Progenitor cell of endocrine pancreas (in vitro differentiated cells): ENCODE data around the gene IL18RAP. TPM values are rescaled to one million over a fixed set of nuclear protein-coding genes. Genes with fewer than 3 reads are reported as not detected.

Experiments used
- DNase-seq: peaks from one replicate; pipeline ENCODE4 v3.0.0; 2021; ENCODE audit warnings: low spot score; ENCODE audit not compliant: unreplicated experiment
- H3K27ac Mint-ChIP-seq: 2 replicates; pipeline ENCODE4 v1.8.0; 2021; ENCODE audit warnings: mild to moderate bottlenecking, moderate library complexity, mixed read lengths
- H3K27me3 Mint-ChIP-seq: 2 replicates; pipeline ENCODE4 v1.8.0; 2021; ENCODE audit warnings: mixed read lengths
- H3K36me3 Mint-ChIP-seq: 2 replicates; pipeline ENCODE4 v1.8.0; 2022; ENCODE audit warnings: mixed read lengths; ENCODE audit not compliant: insufficient read depth
- H3K4me1 Mint-ChIP-seq: 2 replicates; pipeline ENCODE4 v1.8.0; 2021; ENCODE audit warnings: low read depth, mixed read lengths
- H3K4me3 Mint-ChIP-seq: 2 replicates; pipeline ENCODE4 v1.8.0; 2021; ENCODE audit warnings: low read depth, mild to moderate bottlenecking, moderate library complexity, mixed read lengths
- H3K9me3 Mint-ChIP-seq: 2 replicates; pipeline ENCODE4 v1.8.0; 2021; ENCODE audit warnings: low read depth, mixed read lengths
- CTCF ChIP-seq: fragments of 200-600 bp; sonication (generic); IDR thresholded peaks from one replicate; pipeline ENCODE4 v1.5.0; 2021; ENCODE audit warnings: antibody characterized with exemption, mild to moderate bottlenecking; ENCODE audit not compliant: unreplicated experiment
- total RNA-seq: library from RNA; stranded (reverse); gene quantifications from 2 replicates; pipeline ENCODE4 v1.2.1, GENCODE V29; 2021

Gene IL18RAP
- total RNA-seq, 1 donor from 2014 or later = not detected

- peaks cover 3% of the 10 kb centered on the region for H3K9me3 Mint-ChIP-seq
- H3K27me3 Mint-ChIP-seq = peaks cover 3% of the 10 kb centered on the region
- no peak overlapping the region for H3K27ac Mint-ChIP-seq
- no peaks in the 10 kb centered on the region for H3K36me3 Mint-ChIP-seq
- no peak for DNase-seq
- no peak for TF ChIP-seq CTCF
- H3K4me1 Mint-ChIP-seq = no peaks in the 10 kb centered on the region
- H3K4me3 Mint-ChIP-seq = no peak overlapping the region
Measured at GRCh38 chr2:102486941-102487702, 64.2 kb downstream of the IL18RAP start.

GRCh38 chr2:102487761-102488462, 65.0 kb downstream of the IL18RAP start:
- peaks cover 3% of the 10 kb centered on the region for H3K27me3 Mint-ChIP-seq
- H3K36me3 Mint-ChIP-seq = no peaks in the 10 kb centered on the region
- no peak for TF ChIP-seq CTCF
- no peak overlapping the region for H3K4me3 Mint-ChIP-seq
- H3K27ac Mint-ChIP-seq = no peak overlapping the region
- no peak for DNase-seq
- H3K4me1 Mint-ChIP-seq = no peaks in the 10 kb centered on the region
- H3K9me3 Mint-ChIP-seq = peaks cover 3% of the 10 kb centered on the region

GRCh38 chr2:102489646-102490045, 66.7 kb downstream of the IL18RAP start:
- no peak for DNase-seq
- Mint-ChIP-seq H3K27ac (no peak overlapping the region), H3K4me1 (no peaks in the 10 kb centered on the region), H3K9me3 (peaks cover 6% of the 10 kb centered on the region), H3K27me3 (peaks cover 3% of the 10 kb centered on the region), H3K36me3 (no peaks in the 10 kb centered on the region), H3K4me3 (no peak overlapping the region)
- TF ChIP-seq CTCF = no peak

GRCh38 chr2:102492006-102492405, 69.0 kb downstream of the IL18RAP start:
- Mint-ChIP-seq H3K27me3 (no peaks in the 10 kb centered on the region), H3K4me1 (no peaks in the 10 kb centered on the region), H3K27ac (no peak overlapping the region), H3K36me3 (no peaks in the 10 kb centered on the region), H3K9me3 (peaks cover 11% of the 10 kb centered on the region), H3K4me3 (no peak overlapping the region)
- DNase-seq = no peak
- TF ChIP-seq CTCF = no peak

DNA sequence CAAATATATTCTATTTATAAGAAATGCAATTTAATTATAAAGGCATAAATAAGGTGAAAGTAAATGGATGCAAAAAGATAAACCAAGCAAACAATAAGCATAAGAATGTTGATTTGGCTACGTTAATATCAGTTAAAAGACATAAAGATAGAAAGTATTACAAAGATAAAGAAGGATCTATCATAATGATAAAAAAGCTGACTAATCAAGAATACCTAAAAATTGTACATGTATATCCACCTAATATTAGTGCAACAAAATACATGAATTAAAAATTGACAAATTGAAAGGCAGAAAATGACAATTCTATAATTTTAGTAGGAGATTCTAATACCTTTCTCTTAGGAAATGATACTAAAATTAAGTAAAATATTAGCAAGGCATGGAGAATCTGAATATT, 71.6 kb downstream of the IL18RAP start:
- no peak for TF ChIP-seq CTCF
- Mint-ChIP-seq H3K9me3 (peaks cover 11% of the 10 kb centered on the region), H3K36me3 (no peaks in the 10 kb centered on the region), H3K4me1 (peaks cover 11% of the 10 kb centered on the region), H3K27ac (no peak overlapping the region), H3K4me3 (no peak overlapping the region), H3K27me3 (no peaks in the 10 kb centered on the region)
- no peak for DNase-seq
